Measurements from ENCODE around the gene TRAP1.

TRAP1 gene

GRCh38 chr16:3712861-3713372 is 4.4 kb downstream of the TRAP1 start:
- DNase-seq = no peak

GRCh38 chr16:3706253-3707012 is 10.9 kb downstream of the TRAP1 start:
- DNase-seq = no peak

GRCh38 chr16:3702082-3702481 is 15.2 kb downstream of the TRAP1 start:
- DNase-seq = no peak

GRCh38 chr16:3701531-3701930 is 15.8 kb downstream of the TRAP1 start:
- no peak for DNase-seq

DNA sequence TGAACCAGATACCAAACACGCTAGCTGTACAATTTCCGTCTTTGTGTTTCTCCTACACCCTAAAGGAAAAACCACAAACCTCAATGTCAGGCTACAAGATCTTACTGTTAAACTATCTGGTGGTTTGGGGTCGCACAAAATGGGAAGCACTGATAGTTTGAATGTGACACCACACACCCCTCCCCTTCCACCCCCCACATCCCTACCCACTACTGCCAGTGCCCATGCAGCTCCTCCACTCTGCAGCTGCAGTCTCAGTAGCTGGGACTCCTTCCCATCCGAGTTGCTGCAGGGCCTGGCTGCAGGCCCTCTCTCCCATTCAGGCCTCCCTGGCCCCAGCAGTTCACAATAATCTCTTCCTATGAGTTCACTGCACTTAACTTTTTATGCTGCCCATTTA is 18.4 kb downstream of the TRAP1 start:
- no peak for DNase-seq

DNA sequence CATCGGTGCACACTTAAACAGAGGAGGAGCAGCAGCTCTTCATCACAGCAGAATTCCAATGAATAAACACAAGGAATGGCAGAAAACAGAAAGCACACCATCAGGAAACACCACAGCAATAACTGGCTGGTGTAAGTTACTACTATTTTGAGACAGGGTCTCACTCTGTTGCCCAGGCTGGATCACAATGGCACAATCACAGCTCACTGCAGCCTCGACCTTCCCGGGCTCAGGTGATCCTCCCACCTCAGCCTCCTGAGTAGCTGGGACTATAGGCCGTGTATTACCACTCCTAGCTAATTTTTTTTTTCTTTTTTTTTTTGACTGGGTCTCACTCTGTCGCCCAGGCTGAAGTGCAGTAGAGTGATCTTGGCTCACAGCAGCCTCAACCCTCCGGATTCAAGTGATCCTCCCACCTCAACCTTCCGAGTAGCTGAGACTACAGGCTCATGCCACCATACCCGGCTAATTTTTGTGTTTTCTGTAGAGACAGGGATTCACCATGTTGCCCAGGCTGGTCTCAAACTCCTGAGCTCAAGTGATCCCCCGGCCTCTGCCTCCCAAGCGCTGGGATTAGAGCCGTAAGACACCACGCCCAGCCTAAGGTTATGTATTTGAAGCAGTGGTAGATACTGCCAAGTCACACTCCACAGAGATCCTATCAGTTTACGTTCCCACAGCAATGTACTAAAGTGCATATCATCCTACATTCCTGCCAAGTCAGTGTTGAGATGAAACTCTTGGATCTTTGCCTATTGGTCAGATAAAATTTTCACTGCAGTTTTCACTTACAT is 20.7 kb downstream of the TRAP1 start:
- no peak for DNase-seq

- no peak for DNase-seq
These were observed 21.5 kb downstream of the TRAP1 start for GRCh38 chr16:3695610-3696369.

- DNase-seq = no peak
These were observed 23.3 kb downstream of the TRAP1 start for GRCh38 chr16:3694051-3694450.

GRCh38 chr16:3691761-3692160 is 25.6 kb downstream of the TRAP1 start:
- no peak for DNase-seq

- no peak for DNase-seq
These were observed 26.2 kb downstream of the TRAP1 start for GRCh38 chr16:3690980-3691720.

DNA sequence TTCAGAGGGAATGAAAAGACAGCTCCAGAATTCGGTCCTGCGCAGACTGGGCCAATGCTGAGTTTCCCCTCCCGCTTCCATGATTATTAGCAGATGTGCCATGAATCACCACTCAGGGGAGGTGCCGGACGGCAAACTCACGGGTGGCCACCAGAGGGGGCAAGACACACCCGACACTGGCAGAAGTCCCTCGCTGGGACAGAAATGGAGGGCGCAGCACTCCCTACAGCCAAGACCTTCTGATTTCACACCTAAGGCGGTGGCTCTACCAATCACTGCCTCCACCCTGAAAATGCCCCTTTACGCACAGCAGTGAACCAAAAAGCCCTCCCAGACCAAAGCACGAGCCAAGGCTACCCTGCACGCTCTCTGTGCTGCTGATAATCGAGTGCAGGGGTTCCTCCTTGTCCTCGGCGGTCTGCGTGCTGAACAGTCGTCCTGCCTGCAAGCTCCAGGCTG is 26.8 kb downstream of the TRAP1 start:
- peak; percentile 25 to 59 for DNase-seq

DNA sequence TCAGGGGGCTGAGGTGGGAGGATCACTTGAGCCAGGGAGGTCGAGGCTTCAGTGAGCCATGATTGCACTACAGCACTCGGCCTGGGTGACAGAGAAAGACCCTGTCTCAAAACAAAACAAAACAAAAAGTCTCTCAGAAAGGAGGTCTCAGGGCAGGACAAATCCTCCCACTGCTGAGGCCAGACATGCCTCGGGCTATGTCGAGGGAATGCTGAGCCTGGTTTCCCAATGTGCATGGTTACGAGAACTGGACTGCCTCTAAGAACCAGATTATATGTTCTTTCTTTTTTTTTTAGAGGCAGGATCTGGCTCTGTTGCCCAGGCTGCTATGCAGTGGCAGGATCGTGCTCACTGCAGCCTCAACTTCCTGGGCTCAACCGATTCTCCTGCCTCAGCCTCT is 27.6 kb downstream of the TRAP1 start:
- DNase-seq = no peak

DNA sequence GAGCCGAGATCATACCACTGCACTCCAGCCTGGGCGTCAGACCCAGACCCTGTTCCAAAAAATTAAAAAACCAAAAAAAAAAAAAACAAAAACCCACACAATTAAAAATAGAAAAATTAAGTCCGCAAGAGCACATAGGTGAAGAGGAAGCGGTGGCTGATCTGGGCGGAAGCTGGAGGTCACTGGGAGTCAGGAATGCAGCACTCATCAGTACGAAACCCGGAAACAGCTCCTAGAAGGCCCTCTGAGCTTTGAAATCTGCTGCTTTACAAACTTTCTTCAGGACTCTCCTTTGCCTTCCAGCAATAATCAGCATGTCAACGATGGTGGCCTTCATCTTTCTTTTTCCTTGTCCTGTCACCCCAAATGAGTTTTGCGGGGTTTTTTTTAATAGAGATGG is 29.5 kb downstream of the TRAP1 start:
- DNase-seq = no peak

DNA sequence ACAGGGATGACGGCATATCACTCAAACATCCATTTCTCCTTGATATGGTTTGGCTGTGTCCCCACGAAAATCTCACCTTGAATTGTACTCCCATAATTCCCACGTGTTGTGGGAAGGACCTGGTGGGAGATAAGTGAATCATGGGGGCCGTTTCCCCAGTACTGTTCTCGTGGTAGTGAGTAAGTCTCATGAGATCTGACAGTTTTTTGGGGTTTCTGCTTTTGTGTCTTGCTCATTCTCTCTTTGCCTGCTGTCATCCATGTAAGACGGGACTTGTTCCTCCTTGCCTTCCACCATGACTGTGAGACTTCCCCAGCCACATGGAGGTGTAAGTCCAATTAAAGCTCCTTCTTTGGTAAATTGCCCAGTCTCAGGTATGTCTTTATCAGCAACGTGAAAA is 30.3 kb downstream of the TRAP1 start:
- no peak for DNase-seq

DNA sequence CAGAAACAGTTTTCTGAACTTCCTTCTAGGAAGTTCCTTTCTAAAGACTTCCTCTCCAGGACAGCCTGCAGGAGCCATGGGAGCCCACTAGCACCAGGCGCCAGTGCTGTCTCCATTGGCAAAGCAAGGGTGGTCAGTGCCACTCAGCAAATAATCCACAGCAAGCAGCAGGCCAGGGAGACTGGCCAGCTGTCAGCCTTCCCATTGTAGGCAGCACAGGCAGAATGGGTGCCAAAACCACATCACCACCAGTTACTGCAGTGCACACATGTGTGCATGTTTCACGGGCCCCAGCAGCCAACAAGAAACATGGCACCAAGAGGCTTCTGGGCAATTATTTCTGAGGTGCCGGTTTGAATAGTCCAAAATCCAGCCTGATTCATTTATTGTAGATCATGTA is 36.1 kb downstream of the TRAP1 start:
- no peak for DNase-seq

GRCh38 chr16:3677994-3678393 is 39.3 kb downstream of the TRAP1 start:
- DNase-seq = no peak

- DNase-seq = no peak
These were observed 41.7 kb downstream of the TRAP1 start for GRCh38 chr16:3675601-3676130.

DNA sequence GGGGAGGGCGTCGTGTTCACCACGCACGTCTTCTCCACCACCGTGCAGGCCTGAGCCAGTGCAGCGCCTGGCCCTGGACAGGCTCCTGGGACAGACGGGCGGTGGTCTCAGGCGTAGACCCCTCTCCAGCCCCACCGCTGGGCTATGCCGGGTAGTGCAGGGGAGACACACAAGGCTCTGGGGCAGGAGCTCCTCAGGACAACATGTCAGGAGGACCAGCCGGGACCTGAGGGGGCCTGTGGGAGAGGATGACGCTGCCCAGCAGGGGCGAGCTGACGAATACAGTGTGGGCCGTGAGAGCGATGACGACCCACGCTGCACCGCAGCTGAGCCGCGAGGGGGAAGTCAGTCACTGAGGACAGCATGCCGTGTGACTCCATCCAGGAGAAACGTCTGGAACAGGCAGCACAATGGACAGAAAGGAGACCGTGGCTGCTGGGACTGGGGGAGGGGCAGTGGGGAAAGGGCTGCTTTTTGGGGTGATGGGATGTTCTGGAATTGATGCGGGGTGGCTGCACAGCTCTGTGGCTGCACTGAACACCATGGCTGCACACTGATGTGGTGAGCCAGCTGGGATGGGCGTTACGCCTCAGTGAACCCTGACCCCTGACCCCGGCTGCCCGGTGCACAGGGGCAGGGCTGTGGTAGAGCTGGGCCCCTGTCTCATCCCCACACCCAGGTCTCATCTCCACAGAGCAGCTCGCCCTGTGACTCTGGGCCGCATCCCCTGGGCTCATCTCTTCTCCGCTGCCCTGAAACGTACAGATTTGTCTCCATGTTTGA is 42.6 kb downstream of the TRAP1 start:
- no peak for DNase-seq

DNA sequence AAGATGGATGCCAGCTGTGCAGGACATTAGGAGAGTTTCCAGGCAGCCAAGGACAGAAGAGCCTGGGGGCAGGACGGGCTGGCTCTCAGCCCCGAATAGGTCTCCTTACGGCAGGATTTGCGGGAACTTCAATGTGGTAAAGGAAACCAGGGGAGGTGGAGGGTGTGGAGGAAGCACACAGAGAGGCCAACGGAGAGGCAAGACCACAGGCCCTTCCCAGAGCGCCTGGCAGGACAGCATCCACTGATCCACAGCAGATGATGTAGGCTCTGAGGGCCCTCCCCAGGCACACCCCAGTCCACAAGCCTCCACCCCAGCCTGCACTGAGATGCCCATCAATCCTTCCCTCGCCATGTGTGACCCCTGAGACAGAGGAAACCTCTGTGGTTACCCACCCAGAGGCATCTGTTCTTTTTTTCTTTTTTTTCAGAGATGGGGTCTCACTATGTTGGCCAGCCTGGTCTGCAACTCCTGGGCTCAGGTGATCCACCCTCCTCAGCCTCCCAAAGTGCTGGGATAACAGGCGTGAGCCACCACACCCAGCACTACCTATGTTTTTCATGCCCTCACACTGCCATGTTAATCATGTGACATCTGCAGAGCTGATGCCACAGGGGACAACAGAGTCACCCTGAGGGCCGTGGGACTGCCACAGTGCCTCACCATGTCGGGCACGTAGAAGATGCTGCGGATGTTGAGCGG is 43.5 kb downstream of the TRAP1 start:
- no peak for DNase-seq

GRCh38 chr16:3673201-3673600 is 44.1 kb downstream of the TRAP1 start:
- DNase-seq = no peak

DNA sequence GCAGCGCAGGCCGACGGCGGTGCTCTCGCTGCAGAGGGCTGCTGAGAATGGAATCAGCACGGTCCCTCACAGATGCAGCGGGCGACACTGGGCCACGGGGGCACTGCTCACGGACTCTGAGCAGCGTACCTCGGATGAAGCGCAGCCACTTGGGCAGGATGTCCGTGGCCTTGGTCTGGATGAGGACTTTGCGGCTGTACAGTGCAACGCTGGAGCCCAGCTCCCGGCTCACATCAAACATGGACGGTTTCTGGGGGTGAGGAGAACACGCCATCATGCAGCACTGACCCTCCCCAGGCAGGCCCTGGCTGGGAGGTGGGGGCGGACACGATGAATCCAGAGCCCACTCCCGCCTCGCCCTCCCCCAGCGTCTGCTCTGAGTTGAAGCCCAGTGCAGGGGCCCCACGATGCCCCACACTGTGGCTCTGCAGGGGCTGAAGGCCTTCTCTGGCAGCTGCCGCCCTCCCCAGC is 44.7 kb downstream of the TRAP1 start:
- DNase-seq = no peak
